Left ventricle myocardium inferior (tissue), 1 donor: ENCODE results near the gene KRT13. TPM values are rescaled to one million over a fixed set of nuclear protein-coding genes. Genes with fewer than 3 reads are reported as not detected.

ENCODE experiments used
- DNase-seq: peaks from one replicate; pipeline ENCODE4 v3.0.0-alpha.2; 2020
- H3K27ac ChIP-seq: fragments of 200-600 bp; replicated peaks from 2 replicates; pipeline ENCODE4 v1.8.0; 2021
- H3K27me3 ChIP-seq: fragments of 200-600 bp; 2 replicates; pipeline ENCODE4 v1.8.0; 2021; ENCODE audit warnings: low read depth
- H3K36me3 ChIP-seq: fragments of 200-600 bp; 2 replicates; pipeline ENCODE4 v1.8.0; 2021
- H3K4me1 ChIP-seq: fragments of 200-600 bp; 2 replicates; pipeline ENCODE4 v1.8.0; 2021
- H3K4me3 ChIP-seq: fragments of 200-600 bp; 2 replicates; pipeline ENCODE4 v1.8.0; 2021; ENCODE audit warnings: mild to moderate bottlenecking, moderate library complexity
- H3K9me3 ChIP-seq: fragments of 200-600 bp; replicated peaks from 2 replicates; pipeline ENCODE4 v1.8.0; 2021
- CTCF ChIP-seq: fragments of 200-600 bp; IDR thresholded peaks from 2 replicates; pipeline ENCODE4 v1.8.0; 2021; ENCODE audit warnings: antibody characterized with exemption, mild to moderate bottlenecking, borderline replicate concordance
- intact Hi-C: fragments of 100-400 bp; cut with micrococcal nuclease; formaldehyde crosslinking; loops from one replicate; pipeline ENCODE4 v1.11.0; 2022
- total RNA-seq: library from RNA; stranded (reverse); fragmentation: NEBNext Ultra II Directional; extraction: Animal tissue kit (Norgen Biotek cat#: 25700); gene quantifications from one replicate; pipeline ENCODE4 v1.2.1, GENCODE V29; 2021
- donor health status: DM: no; HTN: yes; CAD: no; lungs with severe emphysema.

Gene KRT13
- total RNA-seq, 1 donor from 2014 or later = not detected

GRCh38 chr17:41520821-41521521 is 15.6 kb upstream of the KRT13 start:
- no peaks in the 10 kb centered on the region for H3K4me1 ChIP-seq
- H3K4me3 ChIP-seq = no peak overlapping the region
- H3K36me3 ChIP-seq = no peaks in the 10 kb centered on the region
- DNase-seq = no peak
- TF ChIP-seq CTCF = no peak
- H3K27ac ChIP-seq = no peak overlapping the region
- no peaks in the 10 kb centered on the region for H3K9me3 ChIP-seq
- peaks cover 95% of the 10 kb centered on the region for H3K27me3 ChIP-seq
- intact Hi-C loops = no loop called here

- H3K9me3 ChIP-seq = no peaks in the 10 kb centered on the region
- DNase-seq = no peak
- peaks cover 95% of the 10 kb centered on the region for H3K27me3 ChIP-seq
- H3K4me1 ChIP-seq = no peaks in the 10 kb centered on the region
- intact Hi-C loops = no loop called here
- H3K36me3 ChIP-seq = no peaks in the 10 kb centered on the region
- TF ChIP-seq CTCF = no peak
- H3K4me3 ChIP-seq = no peak overlapping the region
- H3K27ac ChIP-seq = no peak overlapping the region
These were observed 14.3 kb upstream of the KRT13 start for GRCh38 chr17:41519501-41520224.

GRCh38 chr17:41518789-41519449 is 13.5 kb upstream of the KRT13 start, which contains the start of gene KRT15:
Gene KRT15 (minus strand): TSS chr17:41518890. CDS start chr17:41518827, 63 bp downstream.
- TF ChIP-seq CTCF = no peak
- intact Hi-C loops = no loop called here
- DNase-seq = no peak
- no peak within 1 kb of the TSS for H3K4me3 ChIP-seq
- no peak within 1 kb of the TSS for H3K27ac ChIP-seq
- no peaks in the 10 kb centered on the region for H3K36me3 ChIP-seq
- peaks cover 96% of the 10 kb centered on the region for H3K27me3 ChIP-seq
- no peaks in the 10 kb centered on the region for H3K9me3 ChIP-seq
- no peaks in the 10 kb centered on the region for H3K4me1 ChIP-seq

- Histone ChIP-seq H3K27ac (no peak overlapping the region), H3K4me3 (no peak overlapping the region), H3K36me3 (no peaks in the 10 kb centered on the region), H3K4me1 (no peaks in the 10 kb centered on the region), H3K27me3 (peaks cover 96% of the 10 kb centered on the region), H3K9me3 (no peaks in the 10 kb centered on the region)
- intact Hi-C loops = no loop called here
- no peak for DNase-seq
- TF ChIP-seq CTCF = no peak
These were observed 12.6 kb upstream of the KRT13 start for GRCh38 chr17:41518031-41518430.

- DNase-seq = no peak
- Histone ChIP-seq H3K27ac (no peak overlapping the region), H3K4me1 (no peaks in the 10 kb centered on the region), H3K4me3 (no peak overlapping the region), H3K9me3 (no peaks in the 10 kb centered on the region), H3K36me3 (no peaks in the 10 kb centered on the region), H3K27me3 (peaks cover 96% of the 10 kb centered on the region)
- no peak for TF ChIP-seq CTCF
- intact Hi-C loops = no loop called here
These were observed 11.4 kb upstream of the KRT13 start for GRCh38 chr17:41516830-41517283.
